DOHH2 (cell line): ENCODE measurements around the gene SRRM2.

Experiments used
- H3F3A ChIP-seq: fragments of 200-600 bp; sonication (generic), shearing (Covaris generic); 2 replicates; pipeline ENCODE4 v1.6.0; 2016; ENCODE audit warnings: antibody characterized with exemption, mild to moderate bottlenecking; ENCODE audit not compliant: control insufficient read depth, insufficient read depth
- H3K27ac ChIP-seq: fragments of 200-600 bp; sonication (generic); 2 replicates; pipeline ENCODE4 v1.5.1; 2014; ENCODE audit warnings: low read depth, mild to moderate bottlenecking, low read length, moderate library complexity
- H3K27me3 ChIP-seq: fragments of 200-600 bp; sonication (generic); 2 replicates; pipeline ENCODE4 v1.6.1; 2014; ENCODE audit warnings: mild to moderate bottlenecking, low read length, mixed read lengths; ENCODE audit not compliant: control insufficient read depth
- H3K36me3 ChIP-seq: fragments of 200-600 bp; sonication (generic); 2 replicates; pipeline ENCODE4 v1.6.1; 2014; ENCODE audit warnings: mild to moderate bottlenecking, low read length, moderate library complexity, mixed read lengths; ENCODE audit not compliant: control insufficient read depth
- H3K4me1 ChIP-seq: fragments of 200-600 bp; sonication (generic); 2 replicates; pipeline ENCODE4 v1.6.1; 2014; ENCODE audit warnings: mild to moderate bottlenecking, low read length, mixed read lengths; ENCODE audit not compliant: control insufficient read depth
- H3K4me2 ChIP-seq: fragments of 200-600 bp; sonication (generic); 2 replicates; pipeline ENCODE4 v1.6.0; 2014; ENCODE audit warnings: mild to moderate bottlenecking, low read length, moderate library complexity
- H3K4me3 ChIP-seq: fragments of 200-600 bp; sonication (generic); 2 replicates; pipeline ENCODE4 v1.5.1; 2014; ENCODE audit warnings: mild to moderate bottlenecking, low read length, mixed read lengths
- H3K79me2 ChIP-seq: fragments of 200-600 bp; sonication (generic); 2 replicates; pipeline ENCODE4 v1.6.1; 2014; ENCODE audit warnings: mild to moderate bottlenecking, low read length, mixed read lengths; ENCODE audit not compliant: control insufficient read depth
- H3K9me2 ChIP-seq: fragments of 200-600 bp; sonication (generic); replicated peaks from 2 replicates; pipeline ENCODE4 v1.6.1; 2014; ENCODE audit warnings: mild to moderate bottlenecking, low read length, mixed read lengths; ENCODE audit not compliant: control insufficient read depth
- H3K9me3 ChIP-seq: fragments of 200-600 bp; sonication (generic); 2 replicates; pipeline ENCODE4 v1.6.1; 2014; ENCODE audit warnings: antibody characterized with exemption, low read length, mixed read lengths; ENCODE audit not compliant: control insufficient read depth, insufficient read depth
- H4K20me1 ChIP-seq: fragments of 200-600 bp; sonication (generic); 2 replicates; pipeline ENCODE4 v1.6.0; 2014; ENCODE audit warnings: low read depth, mild to moderate bottlenecking, antibody characterized with exemption, low read length, moderate library complexity; ENCODE audit not compliant: control insufficient read depth, insufficient read depth
- CTCF ChIP-seq: fragments of 200-600 bp; sonication (generic); IDR thresholded peaks from one replicate; pipeline ENCODE4 v1.5.1; 2014; ENCODE audit warnings: antibody characterized with exemption, mild to moderate bottlenecking, low read depth, low read length; ENCODE audit not compliant: poor library complexity, severe bottlenecking
- EZH2phosphoT487 ChIP-seq: fragments of 200-600 bp; sonication (generic); IDR thresholded peaks from 2 replicates; pipeline ENCODE4 v1.6.1; 2017; ENCODE audit warnings: borderline replicate concordance, mild to moderate bottlenecking, antibody characterized with exemption, low read length, moderate library complexity, mixed read lengths

Gene SRRM2

GRCh38 chr16:2757344-2757743 is 4.9 kb downstream of the SRRM2 start:
- Histone ChIP-seq H3K36me3 (peaks cover 93% of the 10 kb centered on the region), H3K4me1 (peaks cover 22% of the 10 kb centered on the region)

GRCh38 chr16:2761472-2761871 is 9.0 kb downstream of the SRRM2 start:
- Histone ChIP-seq H3K79me2 (peaks cover 100% of the 10 kb centered on the region), H4K20me1 (peaks cover 26% of the 10 kb centered on the region)

More at GRCh38 chr16:2757344-2757743, 4.9 kb downstream of the SRRM2 start:
- H3K9me2 ChIP-seq = no peaks in the 10 kb centered on the region
- no peak for TF ChIP-seq EZH2phosphoT487
- no peak for TF ChIP-seq CTCF
- peaks cover 99% of the 10 kb centered on the region for H3K79me2 ChIP-seq
- H3K4me2 ChIP-seq = no peak overlapping the region
- H3K4me3 ChIP-seq = no peak overlapping the region
- no peaks in the 10 kb centered on the region for H3K9me3 ChIP-seq
- peaks cover 48% of the 10 kb centered on the region for H4K20me1 ChIP-seq
- H3K27me3 ChIP-seq = no peaks in the 10 kb centered on the region
- no peak overlapping the region for H3K27ac ChIP-seq
- peaks cover 17% of the 10 kb centered on the region; the same call in 1 of the 2 replicates for H3F3A ChIP-seq

GRCh38 chr16:2761886-2762583 is 9.6 kb downstream of the SRRM2 start:
- Histone ChIP-seq H3K79me2 (peaks cover 100% of the 10 kb centered on the region), H4K20me1 (peaks cover 23% of the 10 kb centered on the region; the same call in 1 of the 2 replicates), H3K4me1 (no peaks in the 10 kb centered on the region), H3K27ac (no peak overlapping the region), H3K4me2 (no peak overlapping the region), H3K9me3 (no peaks in the 10 kb centered on the region), H3K27me3 (no peaks in the 10 kb centered on the region), H3K9me2 (no peaks in the 10 kb centered on the region), H3K36me3 (peaks cover 99% of the 10 kb centered on the region), H3F3A (peaks cover 15% of the 10 kb centered on the region; the same call in 1 of the 2 replicates), H3K4me3 (no peak overlapping the region)
- TF ChIP-seq CTCF (no peak), EZH2phosphoT487 (no peak)

More at GRCh38 chr16:2761472-2761871, 9.0 kb downstream of the SRRM2 start:
- H3K4me2 ChIP-seq = no peak overlapping the region
- peaks cover 15% of the 10 kb centered on the region; the same call in 1 of the 2 replicates for H3F3A ChIP-seq
- peaks cover 99% of the 10 kb centered on the region for H3K36me3 ChIP-seq
- no peaks in the 10 kb centered on the region for H3K4me1 ChIP-seq
- H3K27ac ChIP-seq = no peak overlapping the region
- H3K4me3 ChIP-seq = no peak overlapping the region
- TF ChIP-seq CTCF (no peak), EZH2phosphoT487 (no peak)
- H3K27me3 ChIP-seq = no peaks in the 10 kb centered on the region
- H3K9me2 ChIP-seq = no peaks in the 10 kb centered on the region
- no peaks in the 10 kb centered on the region for H3K9me3 ChIP-seq
